Thoracic aorta (tissue), 2 donors: ENCODE data around the gene ADAMTSL1. TPM values are rescaled to one million over a fixed set of nuclear protein-coding genes. Genes with fewer than 3 reads are reported as not detected.

Source experiments
- ATAC-seq: fragments of 150-250 bp; one replicate; pipeline ENCODE4 v1.8.0; 2017; ENCODE audit warnings: low read depth; ENCODE audit not compliant: insufficient number of reproducible peaks, low FRiP score
- DNase-seq: peaks from one replicate; pipeline ENCODE4 v3.0.0-alpha.2; 2020; ENCODE audit warnings: low spot score
- H3K27ac ChIP-seq, 2 donors: fragments of 200-600 bp; sonication (generic); 1 replicate in 1 of 2; 2 replicates in 1 of 2; pipeline ENCODE4 v1.5.1; 2016; ENCODE audit warnings: mild to moderate bottlenecking in 2 of 2, moderate library complexity in 2 of 2
- H3K27me3 ChIP-seq: fragments of 200-600 bp; sonication (generic); replicated peaks from 2 replicates; pipeline ENCODE4 v1.6.0; 2016; ENCODE audit warnings: mild to moderate bottlenecking; ENCODE audit not compliant: insufficient read depth
- H3K36me3 ChIP-seq: fragments of 200-600 bp; sonication (generic); one replicate; pipeline ENCODE4 v1.5.1; 2016
- H3K4me1 ChIP-seq, 2 donors: fragments of 200-600 bp; sonication (generic); 1 replicate in 1 of 2; 2 replicates in 1 of 2; pipeline versions ENCODE4 v1.5.1 to v1.6.0; 2016; ENCODE audit warnings: low read depth in 2 of 2, mild to moderate bottlenecking in 1 of 2; ENCODE audit not compliant: control insufficient read depth in 1 of 2
- H3K4me3 ChIP-seq: fragments of 200-600 bp; sonication (generic); 2 replicates; pipeline ENCODE4 v1.5.1; 2016; ENCODE audit warnings: mild to moderate bottlenecking
- H3K9me3 ChIP-seq: fragments of 200-600 bp; sonication (generic); 2 replicates; pipeline ENCODE4 v1.5.1; 2016
- total RNA-seq, 2 donors: library from RNA; depleted of rRNA; stranded (reverse); fragments of >200 nt; gene quantifications; one replicate each; pipeline versions ENCODE4 v1.1.0 to v1.2.3, GENCODE V29; 2016
- TF ChIP-seq, protein P1 (sequence below): fragments of 200-600 bp; sonication (generic); IDR thresholded peaks from one replicate; pipeline ENCODE4 v1.5.1; 2019; ENCODE audit warnings: antibody characterized with exemption

ADAMTSL1 gene
- total RNA-seq, 2 donors from 2014 or later = 61.4 to 75.5 TPM

DNA sequence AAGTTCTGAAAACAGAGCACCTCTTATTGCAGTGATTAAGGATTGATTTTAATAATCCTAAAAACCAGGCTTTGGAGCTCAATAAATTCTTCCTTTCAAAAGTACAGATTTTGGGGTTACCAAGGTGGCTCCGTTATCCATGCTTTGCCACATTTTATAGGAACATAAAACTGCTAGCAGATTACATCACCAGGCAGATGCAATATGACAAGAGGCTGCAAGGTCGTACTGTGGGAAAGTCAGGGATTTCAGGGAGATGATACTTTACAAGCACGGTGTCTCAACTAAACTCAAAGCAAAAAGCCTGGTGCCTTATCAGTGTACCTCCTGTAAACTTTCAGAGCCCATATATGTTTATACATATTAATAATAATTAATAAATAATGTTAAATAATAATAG is 28.6 kb downstream of the ADAMTSL1 start:
- DNase-seq (no peak), ATAC-seq (no peak)
- Histone ChIP-seq H3K9me3 (no peaks in the 10 kb centered on the region), H3K4me1 (peaks cover 13 to 25% of the 10 kb centered on the region in 2 donors), H3K27me3 (no peaks in the 10 kb centered on the region), H3K27ac (no peak overlapping the region), H3K36me3 (no peaks in the 10 kb centered on the region), H3K4me3 (no peak overlapping the region)
- TF ChIP-seq, protein P1, sequence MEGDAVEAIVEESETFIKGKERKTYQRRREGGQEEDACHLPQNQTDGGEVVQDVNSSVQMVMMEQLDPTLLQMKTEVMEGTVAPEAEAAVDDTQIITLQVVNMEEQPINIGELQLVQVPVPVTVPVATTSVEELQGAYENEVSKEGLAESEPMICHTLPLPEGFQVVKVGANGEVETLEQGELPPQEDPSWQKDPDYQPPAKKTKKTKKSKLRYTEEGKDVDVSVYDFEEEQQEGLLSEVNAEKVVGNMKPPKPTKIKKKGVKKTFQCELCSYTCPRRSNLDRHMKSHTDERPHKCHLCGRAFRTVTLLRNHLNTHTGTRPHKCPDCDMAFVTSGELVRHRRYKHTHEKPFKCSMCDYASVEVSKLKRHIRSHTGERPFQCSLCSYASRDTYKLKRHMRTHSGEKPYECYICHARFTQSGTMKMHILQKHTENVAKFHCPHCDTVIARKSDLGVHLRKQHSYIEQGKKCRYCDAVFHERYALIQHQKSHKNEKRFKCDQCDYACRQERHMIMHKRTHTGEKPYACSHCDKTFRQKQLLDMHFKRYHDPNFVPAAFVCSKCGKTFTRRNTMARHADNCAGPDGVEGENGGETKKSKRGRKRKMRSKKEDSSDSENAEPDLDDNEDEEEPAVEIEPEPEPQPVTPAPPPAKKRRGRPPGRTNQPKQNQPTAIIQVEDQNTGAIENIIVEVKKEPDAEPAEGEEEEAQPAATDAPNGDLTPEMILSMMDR = no peak

DNA sequence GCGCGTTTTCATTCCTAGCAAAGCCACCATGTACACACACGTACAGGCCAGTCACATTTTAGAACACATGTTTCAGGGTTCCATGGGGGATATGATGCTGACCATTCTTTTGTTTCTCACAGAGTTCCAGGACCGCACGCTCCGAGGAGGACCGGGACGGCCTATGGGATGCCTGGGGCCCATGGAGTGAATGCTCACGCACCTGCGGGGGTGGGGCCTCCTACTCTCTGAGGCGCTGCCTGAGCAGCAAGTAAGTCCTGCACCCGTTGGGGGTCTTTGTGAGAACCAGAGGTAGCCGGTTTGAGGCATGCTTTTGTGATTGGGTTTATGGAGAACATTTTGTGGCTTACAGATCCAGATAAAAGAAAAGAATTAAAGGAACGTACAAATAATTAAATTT is 30.8 kb downstream of the ADAMTSL1 start:
- H3K27me3 ChIP-seq = no peaks in the 10 kb centered on the region
- H3K9me3 ChIP-seq = no peaks in the 10 kb centered on the region
- H3K4me3 ChIP-seq = no peak overlapping the region
- TF ChIP-seq, protein P1 = no peak
- no peak for DNase-seq
- peaks cover 4 to 7% of the 10 kb centered on the region in 2 donors for H3K4me1 ChIP-seq
- H3K36me3 ChIP-seq = no peaks in the 10 kb centered on the region
- no peak for ATAC-seq
- no peak overlapping the region for H3K27ac ChIP-seq

DNA sequence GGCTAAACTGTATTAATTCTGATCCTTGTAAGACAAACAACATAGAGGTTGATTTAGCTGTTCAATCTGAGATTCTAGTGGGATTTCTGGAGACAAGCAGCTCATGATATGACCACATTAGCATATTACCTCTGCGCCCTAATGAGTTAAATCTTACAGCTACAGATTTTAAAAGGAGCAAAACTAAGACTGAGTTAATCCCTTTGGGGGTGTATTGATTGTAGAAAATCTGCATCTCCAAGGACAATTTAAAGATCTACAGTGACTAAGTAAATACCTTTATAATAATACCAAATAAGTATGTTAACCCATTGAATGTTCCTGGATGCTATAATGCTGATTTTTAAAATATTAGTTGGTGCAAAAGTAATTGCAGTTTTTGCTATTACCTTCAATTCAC is 33.2 kb downstream of the ADAMTSL1 start:
- ATAC-seq (no peak), DNase-seq (no peak)
- TF ChIP-seq, protein P1 = no peak
- H3K4me3 ChIP-seq = no peak overlapping the region
- H3K27me3 ChIP-seq = no peaks in the 10 kb centered on the region
- no peaks in the 10 kb centered on the region for H3K9me3 ChIP-seq
- no peaks in the 10 kb centered on the region for H3K36me3 ChIP-seq
- peaks cover 4 to 14% of the 10 kb centered on the region in 2 donors for H3K4me1 ChIP-seq
- no peak overlapping the region for H3K27ac ChIP-seq

DNA sequence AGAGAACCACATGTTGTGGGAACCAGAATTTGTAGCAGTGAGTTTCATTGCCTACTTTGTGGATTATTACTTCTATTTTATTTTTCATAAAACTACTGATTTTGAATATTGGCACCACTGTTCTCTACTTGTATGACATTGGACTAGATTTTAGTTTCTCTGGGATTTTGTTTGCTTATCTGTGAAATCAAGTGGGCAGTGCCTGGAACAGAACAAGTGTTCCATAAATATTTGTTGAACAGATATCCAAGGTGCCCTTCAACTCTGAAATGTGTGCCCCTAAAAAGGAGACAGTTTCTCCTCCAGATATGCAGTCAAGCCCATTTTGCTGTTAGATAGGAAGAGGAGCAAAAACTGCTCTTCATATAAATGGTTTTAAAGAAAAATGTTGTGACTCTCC is 42.6 kb downstream of the ADAMTSL1 start:
- H3K4me3 ChIP-seq = no peak overlapping the region
- H3K4me1 ChIP-seq = peaks cover 15 to 28% of the 10 kb centered on the region in 2 donors
- H3K9me3 ChIP-seq = no peaks in the 10 kb centered on the region
- H3K27ac ChIP-seq = no peak overlapping the region
- no peaks in the 10 kb centered on the region for H3K27me3 ChIP-seq
- ATAC-seq = no peak
- H3K36me3 ChIP-seq = no peaks in the 10 kb centered on the region
- TF ChIP-seq, protein P1 = no peak
- DNase-seq = no peak

DNA sequence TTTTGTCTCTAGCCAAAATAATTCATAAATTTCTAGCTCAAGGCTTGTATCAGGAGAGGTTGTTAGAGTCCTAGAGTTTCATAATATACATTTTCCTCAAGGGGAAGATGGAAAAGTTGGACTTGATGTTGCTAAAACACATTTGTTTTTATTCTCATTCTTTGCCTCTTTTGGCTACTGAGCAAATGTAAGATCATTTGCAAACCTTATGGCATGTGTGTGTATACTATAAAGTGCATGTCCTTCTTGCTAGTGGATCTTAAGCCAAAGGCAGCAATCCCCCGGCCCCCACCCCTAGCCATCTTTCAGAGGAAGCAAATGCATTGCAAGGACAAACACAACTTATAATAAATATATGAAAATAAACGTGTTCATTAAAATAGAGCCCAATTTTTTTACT is 43.0 kb downstream of the ADAMTSL1 start:
- Histone ChIP-seq H3K4me1 (peaks cover 10 to 23% of the 10 kb centered on the region in 2 donors), H3K9me3 (no peaks in the 10 kb centered on the region), H3K36me3 (no peaks in the 10 kb centered on the region), H3K27ac (no peak overlapping the region), H3K4me3 (no peak overlapping the region), H3K27me3 (no peaks in the 10 kb centered on the region)
- no peak for ATAC-seq
- TF ChIP-seq, protein P1 = no peak
- DNase-seq = no peak
